Measurements from ENCODE around the gene ST8SIA4. TPM values are rescaled to one million over a fixed set of nuclear protein-coding genes. Genes with fewer than 3 reads are reported as not detected.

The ST8SIA4 gene
- total and polyA plus RNA-seq, 2 donors (not counting 1 experiment from before 2014, with no cell fraction given), result 9.5 to 42.6 TPM

GRCh38 chr5:100826133-100826532 is 76.9 kb downstream of the ST8SIA4 start:
- Histone ChIP-seq H2AFZ (ENCODE audit: insufficient read depth, low read depth, low read length, poor library complexity, severe bottlenecking) (no peak overlapping the region), H3K4me1 (ENCODE audit: control insufficient read depth in 2 of 2, insufficient read depth in 2 of 2, low read length in 2 of 2) (peaks cover 18 to 23% of the 10 kb centered on the region in 2 donors)
- peak overlapping the region; percentile 66 for H3K27ac Mint-ChIP-seq

More at GRCh38 chr5:100826133-100826532, 76.9 kb downstream of the ST8SIA4 start:
- Histone ChIP-seq H3K9ac (ENCODE audit: low read length) (no peak overlapping the region), H3K9me3 (ENCODE audit: control extremely low read depth in 1 of 3, control insufficient read depth in 2 of 3, insufficient read depth in 1 of 3, low read length in 2 of 3) (no peaks in the 10 kb centered on the region), H3K4me3 (ENCODE audit: control extremely low read depth in 1 of 5, extremely low read depth in 1 of 5, insufficient read depth in 1 of 5, low read depth in 2 of 5, low read length in 4 of 5) (no peak overlapping the region), H3K27me3 (replicated peaks in 1 of 4; ENCODE audit: control extremely low read depth in 1 of 4, control insufficient read depth in 3 of 4, insufficient read depth in 4 of 4, low read length in 3 of 4) (no peaks in the 10 kb centered on the region), H3K36me3 (replicated peaks in 1 of 2; ENCODE audit: control extremely low read depth in 1 of 2, control insufficient read depth in 1 of 2, extremely low read depth in 1 of 2, insufficient read depth in 2 of 2, low read length in 1 of 2) (peaks cover 0 to 4% of the 10 kb centered on the region in 2 experiments), H3K79me2 (ENCODE audit: control insufficient read depth, insufficient read depth, low read length) (peaks cover 48% of the 10 kb centered on the region), H3K27ac (ENCODE audit: low read length in 2 of 2) (no peak overlapping the region), H4K20me1 (ENCODE audit: control insufficient read depth, insufficient read depth, low read length, poor library complexity, severe bottlenecking) (no peaks in the 10 kb centered on the region), H3K4me2 (replicated peaks; ENCODE audit: low read depth, low read length, poor library complexity, severe bottlenecking) (no peak overlapping the region)
- TF ChIP-seq EZH2 (IDR thresholded peaks at IDR 0.05; ENCODE audit: borderline replicate concordance, insufficient read depth, low read depth, low read length, poor library complexity, severe bottlenecking) (no peak), CTCF (IDR thresholded peaks at IDR 0.05) (no peak)
- peaks cover 40% of the 10 kb centered on the region for H3K4me1 Mint-ChIP-seq
- POLR2A ChIA-PET, result interaction anchor here (0.7 kb wide), 1 partner anchor 74 kb away, joined by 3 read pairs; no protein-coding TSS in a partner anchor
- H3K27me3 Mint-ChIP-seq, result no peaks in the 10 kb centered on the region
- WGBS (ENCODE audit: insufficient coverage), result no CpG with 5 or more reads among the region's 2 CpGs
- peak overlapping the region; percentile 8 for H3K4me3 Mint-ChIP-seq
- no peaks in the 10 kb centered on the region for H3K9me3 Mint-ChIP-seq (ENCODE audit: insufficient read depth)
- peak; percentile 14 for DNase-seq
- no peak for ATAC-seq (ENCODE audit: low read depth)
- intact Hi-C loops (cut with micrococcal nuclease), result loop anchor here (5.0 kb wide), 1 partner anchor 44 kb away; no protein-coding TSS in a partner anchor
- CTCF ChIA-PET, result interaction anchor here (0.7 to 1.4 kb wide), 2 partner anchors 51 to 76 kb away, joined by 3 read pairs; no protein-coding TSS in a partner anchor

All from B cell (primary cell).